ENCODE results near the gene CDK14.

GRCh38 chr7:91088156-91088555, 492.0 kb downstream of the CDK14 start:
- TF ChIP-seq EZH2 (IDR thresholded peaks at IDR 0.05; ENCODE audit: borderline replicate concordance, low read depth, low read length, severe bottlenecking) (no peak), POLR2A (IDR thresholded peaks at IDR 0.05; ENCODE audit: low read depth, low read length) (no peak)
- TF ChIP-seq, protein P1, sequence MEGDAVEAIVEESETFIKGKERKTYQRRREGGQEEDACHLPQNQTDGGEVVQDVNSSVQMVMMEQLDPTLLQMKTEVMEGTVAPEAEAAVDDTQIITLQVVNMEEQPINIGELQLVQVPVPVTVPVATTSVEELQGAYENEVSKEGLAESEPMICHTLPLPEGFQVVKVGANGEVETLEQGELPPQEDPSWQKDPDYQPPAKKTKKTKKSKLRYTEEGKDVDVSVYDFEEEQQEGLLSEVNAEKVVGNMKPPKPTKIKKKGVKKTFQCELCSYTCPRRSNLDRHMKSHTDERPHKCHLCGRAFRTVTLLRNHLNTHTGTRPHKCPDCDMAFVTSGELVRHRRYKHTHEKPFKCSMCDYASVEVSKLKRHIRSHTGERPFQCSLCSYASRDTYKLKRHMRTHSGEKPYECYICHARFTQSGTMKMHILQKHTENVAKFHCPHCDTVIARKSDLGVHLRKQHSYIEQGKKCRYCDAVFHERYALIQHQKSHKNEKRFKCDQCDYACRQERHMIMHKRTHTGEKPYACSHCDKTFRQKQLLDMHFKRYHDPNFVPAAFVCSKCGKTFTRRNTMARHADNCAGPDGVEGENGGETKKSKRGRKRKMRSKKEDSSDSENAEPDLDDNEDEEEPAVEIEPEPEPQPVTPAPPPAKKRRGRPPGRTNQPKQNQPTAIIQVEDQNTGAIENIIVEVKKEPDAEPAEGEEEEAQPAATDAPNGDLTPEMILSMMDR (IDR thresholded peaks at IDR 0.05; ENCODE audit: extremely low read depth in 1 of 2, insufficient read depth in 1 of 2, low read depth in 1 of 2, low read length in 2 of 2): no peak
- TF ChIP-seq, protein P2, sequence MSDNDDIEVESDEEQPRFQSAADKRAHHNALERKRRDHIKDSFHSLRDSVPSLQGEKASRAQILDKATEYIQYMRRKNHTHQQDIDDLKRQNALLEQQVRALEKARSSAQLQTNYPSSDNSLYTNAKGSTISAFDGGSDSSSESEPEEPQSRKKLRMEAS (IDR thresholded peaks at IDR 0.05; ENCODE audit: insufficient read depth, insufficient read length): no peak
